Liver (tissue), 2 donors: Measurements from ENCODE around the gene SCART1.

Experiments used
- FOXA1 ChIP-seq: IDR thresholded peaks from 2 replicates; pipeline ENCODE4 v1.6.1; 2016; ENCODE audit warnings: antibody characterized with exemption
- YY1 ChIP-seq: IDR thresholded peaks from 2 replicates; pipeline ENCODE4 v1.6.1; 2016; ENCODE audit warnings: antibody characterized with exemption, mild to moderate bottlenecking
- ZBTB33 ChIP-seq: IDR thresholded peaks from 2 replicates; pipeline ENCODE4 v1.6.1; 2016; ENCODE audit warnings: antibody characterized with exemption
- TF ChIP-seq, protein P1 (sequence below): fragments of 150-350 bp; IDR thresholded peaks from 2 replicates; pipeline ENCODE4 v1.5.1; 2017; ENCODE audit warnings: improper control_type of control experiment, low read depth, low read length; ENCODE audit not compliant: missing input control
- donor health status: healthy.

- TF ChIP-seq, protein P1, sequence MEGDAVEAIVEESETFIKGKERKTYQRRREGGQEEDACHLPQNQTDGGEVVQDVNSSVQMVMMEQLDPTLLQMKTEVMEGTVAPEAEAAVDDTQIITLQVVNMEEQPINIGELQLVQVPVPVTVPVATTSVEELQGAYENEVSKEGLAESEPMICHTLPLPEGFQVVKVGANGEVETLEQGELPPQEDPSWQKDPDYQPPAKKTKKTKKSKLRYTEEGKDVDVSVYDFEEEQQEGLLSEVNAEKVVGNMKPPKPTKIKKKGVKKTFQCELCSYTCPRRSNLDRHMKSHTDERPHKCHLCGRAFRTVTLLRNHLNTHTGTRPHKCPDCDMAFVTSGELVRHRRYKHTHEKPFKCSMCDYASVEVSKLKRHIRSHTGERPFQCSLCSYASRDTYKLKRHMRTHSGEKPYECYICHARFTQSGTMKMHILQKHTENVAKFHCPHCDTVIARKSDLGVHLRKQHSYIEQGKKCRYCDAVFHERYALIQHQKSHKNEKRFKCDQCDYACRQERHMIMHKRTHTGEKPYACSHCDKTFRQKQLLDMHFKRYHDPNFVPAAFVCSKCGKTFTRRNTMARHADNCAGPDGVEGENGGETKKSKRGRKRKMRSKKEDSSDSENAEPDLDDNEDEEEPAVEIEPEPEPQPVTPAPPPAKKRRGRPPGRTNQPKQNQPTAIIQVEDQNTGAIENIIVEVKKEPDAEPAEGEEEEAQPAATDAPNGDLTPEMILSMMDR: no peak
- TF ChIP-seq FOXA1 (no peak), ZBTB33 (no peak), YY1 (no peak)
Observed at GRCh38 chr10:133441780-133442179, 12.0 kb upstream of the SCART1 start.
